ENCODE results near the gene SLC37A1.

DNA sequence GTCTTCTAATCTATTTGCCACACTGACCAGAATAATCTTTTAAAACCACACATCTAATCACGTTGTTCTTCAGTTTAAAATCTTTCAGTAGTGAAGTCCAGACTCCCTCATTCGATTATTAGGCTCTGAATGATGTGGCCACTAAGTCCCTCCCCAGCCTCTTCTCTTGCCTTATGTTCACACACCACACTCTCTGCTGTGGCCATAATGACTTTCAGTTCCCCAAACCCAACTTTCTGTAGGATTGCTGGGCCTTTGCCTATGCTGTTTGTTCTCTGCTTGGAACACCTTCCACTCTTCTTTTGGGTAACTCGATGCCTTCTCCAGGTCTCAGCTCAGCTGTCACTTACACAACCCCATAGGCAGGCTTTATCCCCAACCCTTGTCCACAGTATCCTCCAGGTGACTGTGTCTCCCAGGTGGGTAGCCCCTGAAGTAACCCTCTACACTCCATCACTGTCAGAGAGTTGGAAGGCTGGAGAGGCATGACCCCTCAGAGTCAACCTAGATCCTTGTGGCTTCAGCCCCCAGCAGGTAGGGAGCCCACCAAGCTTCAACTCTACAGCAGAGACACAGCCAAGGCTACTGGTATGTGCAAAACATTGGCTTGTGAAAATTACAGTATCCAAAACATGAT is 8.4 kb upstream of the SLC37A1 start:
- TF ChIP-seq, protein P1, sequence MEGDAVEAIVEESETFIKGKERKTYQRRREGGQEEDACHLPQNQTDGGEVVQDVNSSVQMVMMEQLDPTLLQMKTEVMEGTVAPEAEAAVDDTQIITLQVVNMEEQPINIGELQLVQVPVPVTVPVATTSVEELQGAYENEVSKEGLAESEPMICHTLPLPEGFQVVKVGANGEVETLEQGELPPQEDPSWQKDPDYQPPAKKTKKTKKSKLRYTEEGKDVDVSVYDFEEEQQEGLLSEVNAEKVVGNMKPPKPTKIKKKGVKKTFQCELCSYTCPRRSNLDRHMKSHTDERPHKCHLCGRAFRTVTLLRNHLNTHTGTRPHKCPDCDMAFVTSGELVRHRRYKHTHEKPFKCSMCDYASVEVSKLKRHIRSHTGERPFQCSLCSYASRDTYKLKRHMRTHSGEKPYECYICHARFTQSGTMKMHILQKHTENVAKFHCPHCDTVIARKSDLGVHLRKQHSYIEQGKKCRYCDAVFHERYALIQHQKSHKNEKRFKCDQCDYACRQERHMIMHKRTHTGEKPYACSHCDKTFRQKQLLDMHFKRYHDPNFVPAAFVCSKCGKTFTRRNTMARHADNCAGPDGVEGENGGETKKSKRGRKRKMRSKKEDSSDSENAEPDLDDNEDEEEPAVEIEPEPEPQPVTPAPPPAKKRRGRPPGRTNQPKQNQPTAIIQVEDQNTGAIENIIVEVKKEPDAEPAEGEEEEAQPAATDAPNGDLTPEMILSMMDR (IDR thresholded peaks at IDR 0.05; ENCODE audit: low read depth, low read length, missing input control) = no peak
- TF ChIP-seq RAD21 (IDR thresholded peaks at IDR 0.05) (no peak), YY1 (IDR thresholded peaks at IDR 0.05) (no peak), EGR1 (IDR thresholded peaks at IDR 0.05; ENCODE audit: low read depth in 2 of 2) (no peak), TAF1 (conservative IDR thresholded peaks at IDR 0.05) (no peak), FOXA1 (IDR thresholded peaks at IDR 0.05) (no peak)
- TF ChIP-seq, protein P2, sequence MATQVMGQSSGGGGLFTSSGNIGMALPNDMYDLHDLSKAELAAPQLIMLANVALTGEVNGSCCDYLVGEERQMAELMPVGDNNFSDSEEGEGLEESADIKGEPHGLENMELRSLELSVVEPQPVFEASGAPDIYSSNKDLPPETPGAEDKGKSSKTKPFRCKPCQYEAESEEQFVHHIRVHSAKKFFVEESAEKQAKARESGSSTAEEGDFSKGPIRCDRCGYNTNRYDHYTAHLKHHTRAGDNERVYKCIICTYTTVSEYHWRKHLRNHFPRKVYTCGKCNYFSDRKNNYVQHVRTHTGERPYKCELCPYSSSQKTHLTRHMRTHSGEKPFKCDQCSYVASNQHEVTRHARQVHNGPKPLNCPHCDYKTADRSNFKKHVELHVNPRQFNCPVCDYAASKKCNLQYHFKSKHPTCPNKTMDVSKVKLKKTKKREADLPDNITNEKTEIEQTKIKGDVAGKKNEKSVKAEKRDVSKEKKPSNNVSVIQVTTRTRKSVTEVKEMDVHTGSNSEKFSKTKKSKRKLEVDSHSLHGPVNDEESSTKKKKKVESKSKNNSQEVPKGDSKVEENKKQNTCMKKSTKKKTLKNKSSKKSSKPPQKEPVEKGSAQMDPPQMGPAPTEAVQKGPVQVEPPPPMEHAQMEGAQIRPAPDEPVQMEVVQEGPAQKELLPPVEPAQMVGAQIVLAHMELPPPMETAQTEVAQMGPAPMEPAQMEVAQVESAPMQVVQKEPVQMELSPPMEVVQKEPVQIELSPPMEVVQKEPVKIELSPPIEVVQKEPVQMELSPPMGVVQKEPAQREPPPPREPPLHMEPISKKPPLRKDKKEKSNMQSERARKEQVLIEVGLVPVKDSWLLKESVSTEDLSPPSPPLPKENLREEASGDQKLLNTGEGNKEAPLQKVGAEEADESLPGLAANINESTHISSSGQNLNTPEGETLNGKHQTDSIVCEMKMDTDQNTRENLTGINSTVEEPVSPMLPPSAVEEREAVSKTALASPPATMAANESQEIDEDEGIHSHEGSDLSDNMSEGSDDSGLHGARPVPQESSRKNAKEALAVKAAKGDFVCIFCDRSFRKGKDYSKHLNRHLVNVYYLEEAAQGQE (IDR thresholded peaks at IDR 0.05) = no peak

Data from liver (tissue), 3 donors.